GM12801 (cell line): Measurements from ENCODE around the gene CTSE.

ENCODE experiments used
- CTCF ChIP-seq: IDR thresholded peaks from one replicate; pipeline ENCODE4 v1.5.1; 2011; ENCODE audit warnings: control low read depth; ENCODE audit not compliant: insufficient read length; ENCODE audit errors: extremely low read depth

CTSE gene

GRCh38 chr1:205978676-205979075 is 45.0 kb downstream of the CTSE start:
- no peak for TF ChIP-seq CTCF

GRCh38 chr1:205977402-205978014 is 46.2 kb downstream of the CTSE start:
- TF ChIP-seq CTCF: peak; percentile 64

GRCh38 chr1:205976708-205977401 is 46.8 kb downstream of the CTSE start:
- TF ChIP-seq CTCF: no peak

GRCh38 chr1:205976036-205976435 is 47.7 kb downstream of the CTSE start:
- TF ChIP-seq CTCF: no peak

- no peak for TF ChIP-seq CTCF
These were observed 48.2 kb downstream of the CTSE start for GRCh38 chr1:205975387-205975998.

GRCh38 chr1:205974712-205975111 is 49.0 kb downstream of the CTSE start:
- TF ChIP-seq CTCF: no peak

GRCh38 chr1:205973377-205974232 is 50.1 kb downstream of the CTSE start:
- TF ChIP-seq CTCF: no peak
